Activated naive CD4-positive, alpha-beta T cell (primary cell): ENCODE results near the gene PLA1A.
"Not testable (repeated sequence)": the region's sequence is repeated elsewhere in the genome, so short reads cannot be mapped to it uniquely, and the experiment has no call there.

Source experiments
- DNase-seq, 4 experiments: peaks; one replicate each; lab custom pipeline; 2025; lab: John Stamatoyannopoulos, UW

PLA1A gene

DNA sequence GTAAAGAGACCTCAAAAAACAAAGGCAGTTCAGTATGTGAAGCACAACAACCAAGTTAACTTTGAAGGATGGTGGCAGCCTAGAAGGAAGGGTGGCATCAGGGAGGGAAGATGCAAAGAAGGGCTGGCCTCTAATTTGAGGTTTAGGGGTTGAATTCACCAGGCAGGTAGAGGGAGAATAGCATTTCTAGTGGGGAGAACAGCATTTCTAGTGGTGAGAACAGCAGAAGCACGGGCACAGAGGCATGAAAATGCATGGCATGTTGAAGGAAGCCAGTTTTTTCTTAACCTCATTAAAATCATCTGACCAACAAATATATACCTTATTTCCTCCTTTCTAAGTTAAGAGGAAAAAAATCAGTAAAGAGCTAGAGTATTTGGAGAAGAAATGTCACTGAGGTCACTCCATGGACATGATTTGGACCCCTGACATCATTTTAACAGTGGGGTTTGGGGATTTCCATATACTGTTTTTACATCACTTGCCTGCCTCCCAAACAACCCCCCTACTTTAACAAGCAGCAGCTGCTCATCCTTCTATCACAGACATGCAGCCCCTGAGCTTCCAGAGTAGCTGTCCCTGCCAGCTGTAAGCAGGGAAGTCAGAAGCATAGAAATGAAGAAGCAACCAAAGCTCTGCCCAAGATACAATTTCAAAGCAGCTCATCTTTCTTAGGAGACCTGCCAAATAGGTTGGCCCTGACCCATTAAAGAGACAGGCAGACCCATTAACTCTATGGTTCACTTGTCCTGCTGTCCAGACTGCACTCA is 65.1 kb downstream of the PLA1A start:
- DNase-seq, result no peak

DNA sequence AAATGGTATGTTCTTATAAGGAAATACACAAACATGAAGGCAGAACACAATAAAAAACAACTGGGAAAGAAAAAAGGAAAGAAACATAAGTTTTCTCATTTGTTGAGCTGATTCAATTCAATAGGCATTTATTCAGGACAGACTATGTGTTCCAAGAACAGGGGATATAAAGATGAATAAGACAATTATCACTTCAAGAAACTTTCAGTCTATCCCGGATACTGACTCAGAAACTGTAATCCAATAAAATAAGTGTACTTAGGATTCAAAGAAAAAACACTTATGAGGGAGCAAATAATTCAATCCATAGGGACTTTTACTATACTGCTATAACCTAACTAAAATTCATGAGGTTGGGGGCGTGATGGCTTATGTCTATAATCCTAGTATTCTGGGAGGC is 66.2 kb downstream of the PLA1A start:
- DNase-seq, result no peak

DNA sequence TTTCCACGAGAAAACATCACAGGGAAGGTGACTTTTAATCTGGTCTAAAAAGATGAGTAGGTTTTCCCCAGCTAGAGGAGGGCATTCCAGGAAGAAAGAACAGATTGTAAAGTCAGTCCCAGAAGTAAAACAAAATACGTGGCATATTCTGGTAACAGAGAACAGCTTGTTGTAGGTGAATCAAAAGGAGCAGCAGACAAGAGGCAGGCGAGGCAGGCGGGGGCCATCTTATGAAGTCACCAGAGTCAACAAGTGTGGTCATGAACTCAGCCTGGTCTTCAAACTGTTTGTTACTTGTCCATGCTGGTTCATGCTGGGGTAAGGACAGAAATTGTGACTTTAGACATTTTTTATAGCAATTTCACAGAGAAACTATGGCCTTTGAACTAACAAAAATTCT is 66.7 kb downstream of the PLA1A start:
- DNase-seq, result no peak

DNA sequence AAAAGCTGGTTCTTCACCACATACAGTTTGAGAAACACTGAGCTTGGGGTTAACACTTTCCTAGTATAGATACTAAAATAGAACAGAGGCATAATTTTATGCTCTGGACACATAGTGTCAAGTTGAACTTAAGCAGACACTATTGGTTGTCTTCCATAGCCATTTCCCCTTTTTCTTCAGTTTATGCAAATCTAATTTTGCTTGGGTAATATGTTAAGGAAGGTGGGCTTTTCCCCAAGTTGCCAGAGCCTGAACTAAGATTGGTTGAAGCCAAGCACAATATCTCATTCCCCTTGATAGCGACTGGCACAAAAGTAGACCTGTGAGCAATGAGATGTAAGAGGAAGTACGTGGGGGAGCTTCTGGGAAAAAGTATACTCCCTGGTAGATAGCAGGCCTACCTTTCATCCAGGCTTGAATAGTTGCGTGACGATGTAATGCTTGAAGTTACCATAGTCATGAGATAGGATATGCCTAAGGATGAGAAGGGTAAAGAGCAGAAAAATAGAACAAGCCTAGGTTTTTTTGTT is 67.2 kb downstream of the PLA1A start:
- DNase-seq, result no peak

DNA sequence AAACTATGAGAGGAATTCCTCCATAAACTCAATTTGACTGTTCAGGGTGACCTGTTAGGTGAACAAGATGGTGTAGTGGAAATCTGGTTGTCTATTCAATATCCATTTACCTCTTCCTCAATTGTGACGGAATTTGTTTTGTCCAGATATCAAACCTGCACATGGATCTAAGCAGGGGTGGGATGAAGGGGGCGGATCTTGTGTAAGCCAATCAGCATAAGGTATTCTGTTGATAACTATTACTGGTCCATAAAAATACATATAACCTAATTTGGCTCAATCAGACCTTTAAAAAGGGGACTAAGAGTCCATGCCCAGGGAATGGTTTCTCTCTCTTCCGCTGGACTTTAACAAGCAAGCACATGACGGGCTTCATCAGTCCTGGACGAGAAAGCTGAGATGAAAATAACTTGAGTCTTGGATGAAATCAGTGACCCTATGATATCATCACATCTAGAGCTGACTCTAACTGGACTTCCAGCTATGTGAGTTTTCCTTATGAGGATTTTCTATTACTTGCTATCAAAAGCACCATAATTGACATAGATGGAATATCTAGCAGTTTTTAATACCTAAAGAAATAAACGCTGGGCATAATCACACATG is 68.4 kb downstream of the PLA1A start:
- no peak for DNase-seq

DNA sequence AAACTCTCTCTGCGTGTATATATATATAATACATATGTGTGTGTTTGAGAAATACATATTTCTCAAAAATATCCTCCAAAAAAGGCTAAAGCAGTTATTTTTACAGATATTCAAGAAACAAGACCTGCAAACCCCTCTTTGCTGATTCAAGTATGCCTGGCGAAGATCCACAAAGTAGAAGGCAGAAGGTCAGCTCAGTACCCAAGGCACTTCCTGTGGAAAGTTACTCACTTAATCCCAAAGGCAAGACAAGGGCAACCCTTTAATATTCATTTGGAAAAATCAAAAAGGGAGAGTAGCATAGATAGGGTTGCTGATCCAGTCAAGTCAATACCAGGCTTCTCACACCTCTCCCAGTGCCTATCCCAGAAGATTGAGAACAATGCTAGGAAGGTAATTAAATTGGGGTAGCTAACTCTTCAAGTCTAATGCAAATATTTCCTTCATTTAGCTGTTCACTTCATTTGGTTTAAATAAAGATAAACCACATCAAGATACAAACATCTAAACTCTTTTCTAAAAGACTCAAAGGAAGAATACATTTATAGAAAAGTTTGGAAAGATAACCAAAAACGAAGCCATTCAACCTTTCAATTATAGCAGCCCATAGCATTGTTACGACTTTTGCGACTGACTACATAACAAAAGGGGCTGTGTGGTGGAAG is 72.4 kb downstream of the PLA1A start:
- DNase-seq, result no peak

DNA sequence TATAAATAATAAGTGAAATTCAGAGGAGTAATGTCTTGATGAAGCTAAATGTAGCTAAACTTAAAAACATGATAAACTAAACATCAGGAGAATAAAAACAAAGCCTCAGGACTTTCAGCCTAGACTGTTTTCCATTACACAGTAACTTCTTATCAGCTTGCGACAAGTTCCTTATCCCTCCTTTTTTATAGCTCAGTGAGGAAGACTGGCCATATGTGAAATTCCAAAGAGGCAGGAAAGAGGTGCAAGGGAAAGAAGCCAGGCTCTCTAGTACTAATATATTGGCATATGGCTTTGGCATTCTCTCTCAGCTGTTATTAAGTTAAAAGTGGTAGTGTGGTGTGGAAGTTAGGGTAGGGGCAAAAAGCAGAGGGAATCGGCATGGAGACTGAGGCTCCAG is 75.1 kb downstream of the PLA1A start:
- no peak for DNase-seq

DNA sequence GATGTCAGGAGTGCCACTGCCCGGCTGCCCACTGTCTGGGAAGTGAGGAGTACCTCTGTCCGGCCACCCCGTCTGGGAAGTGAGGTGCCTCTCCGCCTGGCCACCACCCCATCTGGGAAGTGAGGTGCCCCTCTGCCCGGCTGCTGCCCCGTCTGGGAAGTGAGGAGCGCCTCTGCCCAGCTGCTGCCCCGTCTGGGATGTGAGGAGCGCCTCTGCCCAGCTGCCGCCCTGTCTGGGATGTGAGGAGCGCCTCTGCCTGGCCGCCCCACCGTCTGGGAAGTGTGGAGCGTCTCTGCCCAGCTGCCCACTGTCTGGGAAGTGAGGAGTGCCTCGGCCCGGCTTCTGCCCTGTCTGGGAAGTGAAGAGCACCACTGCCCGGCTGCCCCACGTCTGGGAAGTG is 76.2 kb downstream of the PLA1A start:
- no peak for DNase-seq

DNA sequence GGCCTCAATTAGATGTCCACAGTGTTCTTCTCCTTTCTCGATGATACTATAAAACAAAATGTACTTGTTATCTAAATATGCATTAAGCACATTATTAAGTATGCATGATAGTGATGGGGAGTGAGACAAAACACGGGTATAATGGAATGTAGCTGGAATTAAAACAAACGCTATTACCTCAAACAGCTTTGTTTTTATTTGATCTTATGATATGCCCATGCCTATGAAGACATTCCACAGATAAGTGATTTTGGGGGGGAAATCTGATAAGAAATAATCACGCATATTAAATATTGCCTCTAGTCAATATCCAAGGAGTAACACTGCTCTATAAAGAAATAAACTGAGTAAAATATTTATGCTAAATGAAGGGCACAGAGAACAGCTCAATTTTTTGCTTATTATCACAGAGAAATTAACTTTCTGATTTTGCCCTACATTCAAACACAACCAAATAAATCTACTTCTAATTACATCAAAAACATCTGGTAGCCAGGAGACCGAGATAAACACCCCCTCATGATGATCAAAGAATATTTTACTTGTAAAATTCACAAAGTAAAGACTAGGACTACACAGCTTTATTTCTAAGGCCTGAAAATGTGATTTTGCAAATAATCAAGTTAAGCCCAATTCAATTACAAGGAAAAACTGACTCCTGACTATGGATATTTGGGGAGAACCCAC is 77.6 kb downstream of the PLA1A start:
- no peak for DNase-seq

DNA sequence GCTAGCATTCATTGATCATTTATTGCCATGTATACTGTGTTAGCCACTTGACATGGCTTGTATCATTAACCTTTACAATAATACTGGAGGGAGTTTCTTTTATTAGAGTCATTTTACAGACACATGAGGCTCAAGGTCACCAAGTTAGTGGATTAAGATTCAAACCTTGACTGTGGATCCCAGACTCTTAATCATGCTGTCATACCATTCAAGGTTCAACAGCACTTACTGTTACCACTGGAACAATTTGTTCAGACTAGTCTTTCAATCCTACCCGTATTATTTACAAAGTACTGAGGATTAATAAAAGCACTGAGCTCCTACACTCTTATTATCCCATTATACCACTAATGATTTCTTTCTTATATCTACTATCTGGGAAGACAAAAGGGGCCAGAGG is 78.3 kb downstream of the PLA1A start:
- no peak for DNase-seq

DNA sequence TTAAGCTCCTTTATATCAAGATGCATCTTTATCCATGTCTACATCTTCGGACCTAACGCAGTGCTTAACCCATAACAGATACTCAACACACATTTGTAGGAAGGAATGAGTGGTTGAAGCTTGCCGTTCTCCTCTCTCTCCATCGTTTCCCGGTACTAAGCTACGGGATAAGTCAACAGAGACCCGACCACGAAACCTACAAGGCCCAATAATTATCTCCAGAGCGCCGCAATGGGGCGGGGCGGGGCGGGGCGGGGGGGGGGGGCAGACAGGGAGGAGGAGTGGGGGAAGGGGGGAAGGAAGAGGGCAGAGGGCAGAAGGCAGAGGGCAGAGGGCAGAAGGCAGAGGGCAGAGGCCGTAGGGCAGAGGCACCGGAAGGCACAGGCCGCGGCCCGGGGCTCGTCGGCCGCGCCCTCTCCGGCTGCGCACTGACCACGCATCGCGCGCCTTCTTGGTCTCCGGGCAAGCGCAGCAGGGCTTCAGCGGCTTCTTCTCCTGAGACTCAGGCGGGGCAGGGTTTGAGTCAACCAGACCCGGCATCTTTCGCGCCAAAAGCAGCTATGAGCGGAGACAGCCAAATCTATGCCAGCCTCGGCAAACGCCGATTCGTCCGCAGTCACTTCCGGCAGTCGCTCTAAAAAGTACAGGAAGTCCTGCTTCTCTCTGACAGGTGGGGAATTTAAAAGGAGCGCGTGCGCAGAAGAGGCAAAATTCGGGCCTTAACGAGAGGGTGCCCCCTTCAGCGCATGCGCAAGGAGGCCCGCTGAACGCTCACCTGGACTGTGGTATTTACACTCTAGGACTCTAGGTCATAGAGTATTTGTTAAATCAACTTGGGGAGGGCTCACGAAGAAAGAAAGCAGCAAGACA is 79.3 kb downstream of the PLA1A start, which contains the start of gene COX17:
Gene COX17, minus strand, starts transcription at position 636 of the 870 bp plus-strand sequence. Its CDS starts 96 bp downstream, at position 540.
- peak; percentile 79 to 88 (median 86) for DNase-seq

DNA sequence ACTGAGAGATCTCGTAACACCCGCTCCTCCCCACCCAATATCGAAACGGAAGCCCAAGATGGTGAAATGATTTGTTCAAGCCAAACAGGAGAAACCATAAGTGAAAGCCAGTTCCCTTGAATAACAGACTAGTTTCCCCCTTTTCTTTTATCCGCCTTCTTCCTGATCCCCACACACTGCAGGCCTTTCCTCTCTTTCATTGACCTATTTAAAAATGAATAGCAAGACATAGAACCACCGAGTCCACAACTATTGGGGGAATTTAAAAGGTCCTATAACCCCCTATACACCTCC is 79.9 kb downstream of the PLA1A start:
- no peak for DNase-seq

DNA sequence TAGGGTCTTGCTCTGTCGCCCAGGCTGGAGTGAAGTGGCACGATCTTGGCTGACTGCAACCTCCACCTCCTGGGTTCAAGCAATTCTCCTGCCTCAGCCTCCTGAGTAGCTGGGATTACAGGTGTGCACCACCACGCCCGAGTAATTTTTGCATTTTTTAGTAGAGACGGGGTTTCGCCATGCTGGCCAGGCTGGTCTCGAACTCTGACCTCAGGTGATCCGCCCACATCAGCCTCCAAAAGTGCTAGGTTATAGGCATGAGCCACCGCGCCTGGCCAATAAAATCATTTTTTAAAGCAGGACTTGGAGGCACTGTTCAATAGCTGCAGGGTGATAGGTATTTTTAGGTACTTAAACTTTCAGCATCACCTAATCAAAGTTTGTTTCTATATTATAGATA is 80.5 kb downstream of the PLA1A start:
- DNase-seq, result not testable (repeated sequence)
